HCT116 (cell line): Measurements from ENCODE around the gene DOCK1. TPM values are rescaled to one million over a fixed set of nuclear protein-coding genes. Genes with fewer than 3 reads are reported as not detected.
A peak's percentile ranks its signal among the peaks of the same experiment; 100 is the strongest.

Experiments used
- ATAC-seq: fragments of 200-7000 bp; cut with Tn5 transposase; 2 replicates; pipeline ENCODE4 v1.9.1; 2020; ENCODE audit warnings: mild to moderate bottlenecking, moderate library complexity
- BruUV-seq: library from RNA; stranded (reverse); fragments of 400-500 nt; replicated peaks from 2 replicates; lab custom pipeline; 2021; lab: Mats Ljungman, UMichigan
- CTCF ChIA-PET: fragments of 300-600 bp; sonication (Branson Sonifier 250); formaldehyde crosslinking; loops from one replicate; lab custom pipeline; 2021; ENCODE audit warnings: antibody characterized with exemption; lab: Charles Lee
- POLR2A ChIA-PET: fragments of 300-600, 350-600 bp; sonication (Branson Sonifier 250); formaldehyde crosslinking; loops from one replicate; lab custom pipeline; 2021; ENCODE audit warnings: antibody characterized with exemption; lab: Charles Lee
- RAD21 ChIA-PET, 2 experiments: fragments of 300-600 bp; sonication (Branson Sonifier 250); formaldehyde crosslinking; loops; one replicate each; lab custom pipeline; 2023; ENCODE audit warnings: low total read pairs in 2 of 2; ENCODE audit not compliant: uncharacterized antibody in 2 of 2, unreplicated experiment in 2 of 2, low non-redundant PET in 1 of 2; lab: Charles Lee
- DNase-seq: peaks from one replicate; pipeline ENCODE4 v3.0.0-alpha.2; 2010; ENCODE audit warnings: low read depth, low spot score
- H2AFZ ChIP-seq: fragments of 200-600 bp; shearing (Covaris generic), sonication (generic); 2 replicates; pipeline ENCODE4 v1.6.1; 2017; ENCODE audit warnings: low read depth, mixed run types, mixed read lengths, antibody characterized with exemption, low read length; ENCODE audit not compliant: poor library complexity, severe bottlenecking
- H3K27ac ChIP-seq: 2 replicates; pipeline ENCODE4 v1.5.1; 2012; ENCODE audit warnings: low read depth, low read length
- H3K27me3 ChIP-seq: fragments of 200-600 bp; sonication (generic); 2 replicates; pipeline ENCODE4 v1.6.1; 2016; ENCODE audit warnings: mixed run types, low read length, mixed read lengths; ENCODE audit not compliant: insufficient read depth
- H3K36me3 ChIP-seq, 2 experiments: fragments of 200-500 bp in 1 of 2; fragments of 200-600 bp in 1 of 2; sonication (Bioruptor generic) in 1 of 2; sonication (generic) in 1 of 2; 2 replicates each; pipeline versions ENCODE4 v1.5.1 to v1.6.1; 2014 to 2016; ENCODE audit warnings: low read length in 2 of 2, inconsistent platforms in 1 of 2, mixed read lengths in 1 of 2, mixed run types in 1 of 2; ENCODE audit not compliant: insufficient read depth in 2 of 2, control insufficient read depth in 1 of 2
- H3K4me1 ChIP-seq, 2 experiments: fragments of 200-600 bp in 1 of 2; sonication (generic) in 1 of 2; 2 replicates each; pipeline versions ENCODE4 v1.5.1 to v1.6.1; 2012 to 2017; ENCODE audit warnings: low read length in 2 of 2, inconsistent platforms in 1 of 2, mild to moderate bottlenecking in 1 of 2, mixed read lengths in 1 of 2, mixed run types in 1 of 2, moderate library complexity in 1 of 2; ENCODE audit not compliant: insufficient read depth in 2 of 2, control insufficient read depth in 1 of 2
- H3K4me2 ChIP-seq: fragments of 200-600 bp; sonication (generic); 2 replicates; pipeline ENCODE4 v1.6.1; 2017; ENCODE audit warnings: mixed run types, low read length, mixed read lengths
- H3K4me3 ChIP-seq, 2 experiments: fragments of 200-600 bp in 1 of 2; sonication (generic) in 1 of 2; replicated peaks in 1 of 2; 2 replicates each; pipeline ENCODE4 v1.5.1; 2011 to 2016; ENCODE audit warnings: low read length in 2 of 2, control low read depth in 1 of 2, low read depth in 1 of 2, mild to moderate bottlenecking in 1 of 2, mixed read lengths in 1 of 2, mixed run types in 1 of 2
- H3K79me2 ChIP-seq: fragments of 200-600 bp; sonication (generic); 2 replicates; pipeline ENCODE4 v1.6.1; 2017; ENCODE audit warnings: mild to moderate bottlenecking, mixed run types, low read length, moderate library complexity, mixed read lengths; ENCODE audit not compliant: insufficient read depth
- H3K9ac ChIP-seq: fragments of 200-600 bp; sonication (generic); 2 replicates; pipeline ENCODE4 v1.6.1; 2016; ENCODE audit warnings: low read length, mixed read lengths
- H3K9me2 ChIP-seq: fragments of 200-600 bp; sonication (generic), shearing (Covaris generic); 2 replicates; pipeline ENCODE4 v1.6.1; 2017; ENCODE audit warnings: mixed run types, mild to moderate bottlenecking, moderate library complexity; ENCODE audit not compliant: insufficient read depth
- H3K9me3 ChIP-seq, 2 experiments: fragments of 200-500 bp in 1 of 2; fragments of 200-600 bp in 1 of 2; sonication (Bioruptor generic) in 1 of 2; sonication (generic) in 1 of 2; 2 replicates each; pipeline ENCODE4 v1.6.1; 2014 to 2017; ENCODE audit warnings: low read length in 2 of 2, mixed read lengths in 2 of 2, inconsistent platforms in 1 of 2, low read depth in 1 of 2, mild to moderate bottlenecking in 1 of 2, mixed run types in 1 of 2, moderate library complexity in 1 of 2; ENCODE audit not compliant: control insufficient read depth in 1 of 2, insufficient read depth in 1 of 2
- H4K20me1 ChIP-seq: fragments of 200-600 bp; sonication (generic), shearing (Covaris generic); 2 replicates; pipeline ENCODE4 v1.6.1; 2017; ENCODE audit warnings: mixed run types, mild to moderate bottlenecking, moderate library complexity; ENCODE audit not compliant: insufficient read depth
- CBX3 ChIP-seq: IDR thresholded peaks from 2 replicates; pipeline ENCODE4 v1.6.1; 2012; ENCODE audit warnings: low read depth
- CEBPB ChIP-seq: IDR thresholded peaks from 2 replicates; pipeline ENCODE4 v1.6.1; 2012; ENCODE audit warnings: low read depth
- EZH2 ChIP-seq: fragments of 200-600 bp; sonication (generic); IDR thresholded peaks from 2 replicates; pipeline ENCODE4 v1.6.1; 2017; ENCODE audit warnings: antibody characterized with exemption, mixed run types
- FOSL1 ChIP-seq: IDR thresholded peaks from 2 replicates; pipeline ENCODE4 v1.6.1; 2012; ENCODE audit warnings: low read depth
- JUND ChIP-seq: IDR thresholded peaks from 2 replicates; pipeline ENCODE4 v1.6.1; 2012
- MAX ChIP-seq: IDR thresholded peaks from 2 replicates; pipeline ENCODE4 v1.6.1; 2012
- RAD21 ChIP-seq: IDR thresholded peaks from 2 replicates; pipeline ENCODE4 v1.6.1; 2012; ENCODE audit warnings: low read depth, mild to moderate bottlenecking
- SIN3A ChIP-seq: IDR thresholded peaks from 2 replicates; pipeline ENCODE4 v1.6.1; 2012; ENCODE audit warnings: low read depth
- SP1 ChIP-seq: IDR thresholded peaks from 2 replicates; pipeline ENCODE4 v1.6.1; 2012; ENCODE audit warnings: low read depth
- TCF7L2 ChIP-seq: IDR thresholded peaks from 2 replicates; pipeline ENCODE4 v1.7.0; 2011; ENCODE audit warnings: borderline replicate concordance, inconsistent platforms; ENCODE audit not compliant: insufficient read depth, insufficient read length; ENCODE audit errors: extremely low read depth
- intact Hi-C: fragments of 100-400 bp; cut with micrococcal nuclease; formaldehyde crosslinking; loops from 2 replicates; pipeline ENCODE4 v1.10.0; 2022
- total RNA-seq: library from RNA; stranded (reverse); gene quantifications from one replicate; pipeline ENCODE4 v1.2.1, GENCODE V29; 2021; ENCODE audit not compliant: unreplicated experiment

DOCK1 gene
- total RNA-seq, 1 experiment from 2014 or later = 46.5 TPM

- no peak overlapping the region for H3K27ac ChIP-seq
- no peaks in the 10 kb centered on the region for H3K9me2 ChIP-seq
- H3K4me1 ChIP-seq = no peaks in the 10 kb centered on the region
- no TSS peak for BruUV-seq
- CTCF ChIA-PET = no interaction called here
- H3K36me3 ChIP-seq = no peaks in the 10 kb centered on the region
- intact Hi-C loops = no loop called here
- H3K27me3 ChIP-seq = peaks cover 33% of the 10 kb centered on the region
- no peak overlapping the region for H3K9ac ChIP-seq
- no peaks in the 10 kb centered on the region for H4K20me1 ChIP-seq
- DNase-seq = no peak
- peak; percentile 63 for ATAC-seq
- no peaks in the 10 kb centered on the region for H3K79me2 ChIP-seq
- RAD21 ChIA-PET = no interaction called here
- H2AFZ ChIP-seq = no peak overlapping the region
- H3K4me2 ChIP-seq = no peak overlapping the region
- POLR2A ChIA-PET = no interaction called here
- H3K4me3 ChIP-seq = no peak overlapping the region
- no peaks in the 10 kb centered on the region for H3K9me3 ChIP-seq
- no peak for TF ChIP-seq FOSL1
- no peak for TF ChIP-seq CEBPB
- no peak for TF ChIP-seq SIN3A
- TF ChIP-seq TCF7L2 = no peak
These were observed 27.8 kb upstream of the DOCK1 start for GRCh38 chr10:126877390-126877789.

- no TSS peak for BruUV-seq
- H3K4me3 ChIP-seq = no peak overlapping the region
- H3K4me2 ChIP-seq = no peak overlapping the region
- ATAC-seq = no peak
- no peak for DNase-seq
- H4K20me1 ChIP-seq = no peaks in the 10 kb centered on the region
- H3K79me2 ChIP-seq = no peaks in the 10 kb centered on the region
- no peak overlapping the region for H2AFZ ChIP-seq
- H3K9me3 ChIP-seq = no peaks in the 10 kb centered on the region
- intact Hi-C loops = no loop called here
- no peaks in the 10 kb centered on the region for H3K4me1 ChIP-seq
- H3K9ac ChIP-seq = no peak overlapping the region
- no peak overlapping the region for H3K27ac ChIP-seq
- H3K36me3 ChIP-seq = no peaks in the 10 kb centered on the region
- ChIA-PET POLR2A (no interaction called here), RAD21 (no interaction called here), CTCF (no interaction called here)
- peaks cover 33% of the 10 kb centered on the region for H3K27me3 ChIP-seq
- no peaks in the 10 kb centered on the region for H3K9me2 ChIP-seq
- TF ChIP-seq RAD21 (no peak), MAX (no peak), SP1 (no peak), CBX3 (no peak), TCF7L2 (no peak), EZH2 (no peak), JUND (no peak)
These were observed 26.6 kb upstream of the DOCK1 start for GRCh38 chr10:126878594-126878993.
